HG03025 (cell line): ENCODE data around the gene GAK.
"Not testable (repeated sequence)": the region's sequence is repeated elsewhere in the genome, so short reads cannot be mapped to it uniquely, and the experiment has no call there.

ENCODE experiments used
- ATAC-seq: cut with Tn5 transposase; IDR thresholded peaks from one replicate; pipeline ENCODE4 v1.9.1; 2021; ENCODE audit warnings: mild to moderate bottlenecking, moderate library complexity; ENCODE audit not compliant: unreplicated experiment, low FRiP score

Gene GAK

GRCh38 chr4:823176-823760, 108.8 kb downstream of the GAK start:
- ATAC-seq, result no peak

- no peak for ATAC-seq
Observed at GRCh38 chr4:822361-823175, 109.5 kb downstream of the GAK start.

GRCh38 chr4:821631-822030, 110.5 kb downstream of the GAK start:
- ATAC-seq, result no peak

GRCh38 chr4:821181-821591, 110.9 kb downstream of the GAK start:
- ATAC-seq, result no peak

GRCh38 chr4:820230-821172, 111.6 kb downstream of the GAK start:
- ATAC-seq, result no peak

GRCh38 chr4:819401-820229, 112.5 kb downstream of the GAK start:
- ATAC-seq, result no peak

- no peak for ATAC-seq
Observed at GRCh38 chr4:818106-818921, 113.8 kb downstream of the GAK start.

- ATAC-seq, result no peak
Observed at GRCh38 chr4:815464-816146, 116.5 kb downstream of the GAK start.

- no peak for ATAC-seq
Observed at GRCh38 chr4:814312-814850, 117.7 kb downstream of the GAK start.

- no peak for ATAC-seq
Observed at GRCh38 chr4:813900-814299, 118.2 kb downstream of the GAK start.

GRCh38 chr4:808860-809570, 123.1 kb downstream of the GAK start:
- ATAC-seq, result no peak

GRCh38 chr4:807792-808191, 124.3 kb downstream of the GAK start:
- ATAC-seq, result no peak

- not testable (repeated sequence) for ATAC-seq
Observed at GRCh38 chr4:806979-807378, 125.1 kb downstream of the GAK start.

GRCh38 chr4:804804-805203, 127.3 kb downstream of the GAK start:
- ATAC-seq, result no peak

- no peak for ATAC-seq
Observed at GRCh38 chr4:803884-804283, 128.2 kb downstream of the GAK start.

- no peak for ATAC-seq
Observed at GRCh38 chr4:801436-802124, 130.5 kb downstream of the GAK start.
